Activated CD8-positive, alpha-beta memory T cell treated with anti-CD3 and anti-CD28 coated beads for 48 hours (primary cell): ENCODE data around the gene MED4.

Experiments used
- DNase-seq, 3 experiments: peaks; one replicate each; pipeline ENCODE4 v3.0.0-alpha.2; 2020; ENCODE audit warnings: low read depth in 2 of 3, low spot score in 2 of 3

MED4 gene

GRCh38 chr13:48094781-48095502 is at the start of gene MED4:
Gene MED4, minus strand, starts transcription at chr13:48095104. Its CDS starts 26 bp downstream, at chr13:48095078.
- DNase-seq, result peak; percentile 96 to 99 (median 97)

- DNase-seq, result no peak
Measured at GRCh38 chr13:48144413-48145035, 49.6 kb upstream of the MED4 start.

GRCh38 chr13:48142436-48142835 is 47.5 kb upstream of the MED4 start:
- no peak for DNase-seq

GRCh38 chr13:48138270-48138669 is 43.4 kb upstream of the MED4 start:
- no peak for DNase-seq

- DNase-seq, result no peak
Measured at GRCh38 chr13:48132961-48133360, 38.1 kb upstream of the MED4 start.

GRCh38 chr13:48131533-48131932 is 36.6 kb upstream of the MED4 start:
- no peak for DNase-seq

- DNase-seq, result no peak
Measured at GRCh38 chr13:48126944-48127830, 32.3 kb upstream of the MED4 start.

GRCh38 chr13:48125794-48126228 is 30.9 kb upstream of the MED4 start:
- DNase-seq, result no peak

- DNase-seq, result no peak
Measured at GRCh38 chr13:48123812-48124211, 28.9 kb upstream of the MED4 start.

- DNase-seq, result no peak
Measured at GRCh38 chr13:48121733-48122132, 26.8 kb upstream of the MED4 start.

- no peak for DNase-seq
Measured at GRCh38 chr13:48120241-48120640, 25.3 kb upstream of the MED4 start.

GRCh38 chr13:48118030-48118429 is 23.1 kb upstream of the MED4 start:
- no peak for DNase-seq

- DNase-seq, result no peak
Measured at GRCh38 chr13:48116808-48117207, 21.9 kb upstream of the MED4 start.

- no peak for DNase-seq
Measured at GRCh38 chr13:48113756-48114130, 18.8 kb upstream of the MED4 start.

GRCh38 chr13:48112896-48113755 is 18.2 kb upstream of the MED4 start:
- no peak for DNase-seq

- DNase-seq, result no peak
Measured at GRCh38 chr13:48110931-48111721, 16.2 kb upstream of the MED4 start.

GRCh38 chr13:48110132-48110868 is 15.4 kb upstream of the MED4 start:
- no peak for DNase-seq

- DNase-seq, result no peak
Measured at GRCh38 chr13:48108106-48108505, 13.2 kb upstream of the MED4 start.

GRCh38 chr13:48097793-48098192 is 2.9 kb upstream of the MED4 start:
- DNase-seq, result no peak
